Retinal pigment epithelial cell (primary cell): Measurements from ENCODE around the gene TWIST2.

ENCODE experiments used
- DNase-seq: peaks from one replicate; pipeline ENCODE4 v3.0.0-alpha.2; 2010; ENCODE audit warnings: low read depth
- H3K4me3 ChIP-seq: 2 replicates; pipeline ENCODE4 v1.5.1; 2011; ENCODE audit warnings: mild to moderate bottlenecking, low read length, control low read depth, moderate library complexity
- TF ChIP-seq, protein P1 (sequence below): conservative IDR thresholded peaks from 2 replicates; pipeline ENCODE4 v1.5.1; 2011; ENCODE audit warnings: low read depth, low read length, control low read depth, inconsistent platforms

Gene TWIST2

DNA sequence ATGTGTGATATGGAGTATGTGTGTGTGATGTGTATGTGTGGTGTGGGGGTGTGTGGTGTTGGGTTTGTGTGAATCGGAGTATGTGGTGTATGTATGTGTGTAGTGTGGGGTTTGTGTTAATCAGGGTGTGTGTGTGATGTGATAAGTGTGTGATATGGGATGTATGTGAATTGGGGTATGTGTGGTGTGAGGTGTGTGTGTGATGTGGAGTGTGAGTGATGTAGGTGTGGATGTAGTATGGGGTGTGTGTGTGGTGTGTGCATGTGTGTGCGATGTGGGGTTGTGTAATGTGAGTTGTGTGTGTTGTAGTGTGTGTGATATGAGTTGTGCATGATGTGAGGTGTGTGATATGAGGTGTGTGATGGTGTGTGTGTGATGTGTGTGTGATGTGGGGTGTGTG lies 54.4 kb downstream of the TWIST2 start:
- no peak for DNase-seq
- TF ChIP-seq, protein P1, sequence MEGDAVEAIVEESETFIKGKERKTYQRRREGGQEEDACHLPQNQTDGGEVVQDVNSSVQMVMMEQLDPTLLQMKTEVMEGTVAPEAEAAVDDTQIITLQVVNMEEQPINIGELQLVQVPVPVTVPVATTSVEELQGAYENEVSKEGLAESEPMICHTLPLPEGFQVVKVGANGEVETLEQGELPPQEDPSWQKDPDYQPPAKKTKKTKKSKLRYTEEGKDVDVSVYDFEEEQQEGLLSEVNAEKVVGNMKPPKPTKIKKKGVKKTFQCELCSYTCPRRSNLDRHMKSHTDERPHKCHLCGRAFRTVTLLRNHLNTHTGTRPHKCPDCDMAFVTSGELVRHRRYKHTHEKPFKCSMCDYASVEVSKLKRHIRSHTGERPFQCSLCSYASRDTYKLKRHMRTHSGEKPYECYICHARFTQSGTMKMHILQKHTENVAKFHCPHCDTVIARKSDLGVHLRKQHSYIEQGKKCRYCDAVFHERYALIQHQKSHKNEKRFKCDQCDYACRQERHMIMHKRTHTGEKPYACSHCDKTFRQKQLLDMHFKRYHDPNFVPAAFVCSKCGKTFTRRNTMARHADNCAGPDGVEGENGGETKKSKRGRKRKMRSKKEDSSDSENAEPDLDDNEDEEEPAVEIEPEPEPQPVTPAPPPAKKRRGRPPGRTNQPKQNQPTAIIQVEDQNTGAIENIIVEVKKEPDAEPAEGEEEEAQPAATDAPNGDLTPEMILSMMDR: no peak
- H3K4me3 ChIP-seq: no peak overlapping the region

DNA sequence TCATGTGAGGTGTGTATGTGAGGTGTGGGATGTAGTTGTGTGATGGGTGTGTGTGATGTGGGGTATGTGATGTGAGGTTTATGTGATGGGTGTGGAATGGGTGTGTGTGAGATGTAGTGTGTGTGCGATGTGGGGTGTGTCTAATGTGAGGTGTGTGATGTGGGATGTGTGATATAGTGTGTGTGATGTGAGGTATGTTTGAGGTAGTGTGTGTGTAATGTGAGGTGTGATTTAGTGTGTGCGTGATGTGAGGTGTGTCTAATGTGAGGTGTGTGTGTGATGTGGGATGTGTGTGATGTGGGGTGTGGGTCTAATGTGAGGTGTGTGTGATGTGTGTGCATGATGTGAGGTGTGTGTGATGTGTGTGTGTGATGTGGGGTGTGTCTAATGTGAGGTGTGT lies 55.3 kb downstream of the TWIST2 start:
- DNase-seq: no peak
- TF ChIP-seq, protein P1: no peak
- H3K4me3 ChIP-seq: no peak overlapping the region

DNA sequence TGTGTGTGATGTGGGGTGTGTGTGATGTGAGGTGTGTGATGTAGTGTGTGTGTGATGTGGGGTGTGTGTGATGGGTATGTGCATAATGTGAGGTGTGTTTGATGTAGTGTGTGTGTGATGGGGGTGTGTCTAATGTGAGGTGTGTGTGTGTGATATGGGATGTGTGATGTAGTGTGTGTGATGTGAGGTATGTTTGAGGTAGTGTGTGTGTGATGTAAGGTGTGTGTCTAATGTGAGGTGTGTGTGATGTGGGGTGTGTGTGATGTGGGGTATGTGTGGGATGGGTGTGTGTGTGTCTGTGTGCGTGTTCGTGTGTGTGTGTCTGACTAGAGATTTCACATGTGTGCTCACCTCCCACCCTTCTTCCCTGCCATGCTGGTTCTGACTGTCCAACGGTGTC lies 56.3 kb downstream of the TWIST2 start:
- no peak for DNase-seq
- no peak overlapping the region for H3K4me3 ChIP-seq
- TF ChIP-seq, protein P1: no peak

DNA sequence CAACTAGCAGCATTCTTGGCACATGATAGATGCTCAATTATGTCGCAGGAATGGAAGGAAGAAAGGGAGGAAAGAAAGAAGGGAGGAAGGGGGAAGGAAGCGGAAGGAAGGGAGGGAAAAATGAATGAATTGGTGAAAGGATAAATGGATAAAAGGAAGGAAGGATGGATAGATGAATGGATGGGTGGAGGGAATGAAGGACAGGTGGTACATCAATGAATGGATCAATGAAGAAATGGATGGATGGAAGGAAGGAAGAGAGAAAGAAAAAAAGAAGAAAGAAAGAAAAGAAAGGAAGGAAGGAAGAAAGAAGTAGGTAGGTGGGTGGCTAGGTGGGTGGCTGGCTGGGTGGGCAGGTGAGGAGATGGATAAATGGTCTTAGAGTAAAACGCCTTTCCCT lies 56.8 kb downstream of the TWIST2 start:
- no peak overlapping the region for H3K4me3 ChIP-seq
- DNase-seq: no peak
- TF ChIP-seq, protein P1: no peak

DNA sequence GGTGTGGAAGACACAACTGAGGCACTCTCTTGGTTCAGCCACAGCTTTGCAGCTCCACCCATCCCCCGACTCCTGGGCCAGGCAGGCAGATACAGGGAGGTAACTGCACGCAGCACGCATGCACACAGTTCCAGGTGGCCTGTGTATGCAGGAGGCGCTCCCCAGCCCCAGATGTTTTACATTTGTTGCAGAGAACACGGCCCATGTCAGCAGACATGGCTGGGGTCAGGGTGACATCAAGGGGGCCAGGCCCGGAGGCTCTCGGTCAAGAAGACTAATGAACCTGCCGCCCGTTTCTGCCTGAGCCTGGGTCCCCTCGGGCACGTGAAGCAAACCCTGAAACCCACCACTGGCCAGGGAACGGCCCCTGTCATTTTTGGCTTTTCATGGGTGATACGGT lies 57.3 kb downstream of the TWIST2 start:
- no peak for DNase-seq
- TF ChIP-seq, protein P1: no peak
- H3K4me3 ChIP-seq: no peak overlapping the region

DNA sequence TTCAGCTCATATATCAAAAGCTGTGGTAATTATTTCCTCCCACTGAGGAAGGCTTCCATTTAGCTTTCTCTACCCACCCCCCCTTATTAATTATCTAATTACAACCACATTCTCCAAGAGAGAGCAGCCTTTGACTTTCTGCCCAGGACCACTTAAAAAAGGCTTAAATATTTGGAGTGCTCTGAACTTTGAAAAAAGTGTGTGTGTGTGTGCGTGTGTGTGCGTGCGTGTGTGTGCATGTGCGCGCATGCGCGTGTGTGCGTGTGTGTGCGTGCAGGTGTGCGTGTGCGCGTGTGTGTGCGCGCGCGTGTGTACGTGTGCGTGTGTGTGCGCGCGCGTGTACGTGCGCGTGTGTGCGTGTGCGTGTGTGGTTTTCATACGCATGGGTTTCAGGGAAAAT lies 57.8 kb downstream of the TWIST2 start:
- TF ChIP-seq, protein P1: no peak
- H3K4me3 ChIP-seq: no peak overlapping the region
- DNase-seq: no peak

DNA sequence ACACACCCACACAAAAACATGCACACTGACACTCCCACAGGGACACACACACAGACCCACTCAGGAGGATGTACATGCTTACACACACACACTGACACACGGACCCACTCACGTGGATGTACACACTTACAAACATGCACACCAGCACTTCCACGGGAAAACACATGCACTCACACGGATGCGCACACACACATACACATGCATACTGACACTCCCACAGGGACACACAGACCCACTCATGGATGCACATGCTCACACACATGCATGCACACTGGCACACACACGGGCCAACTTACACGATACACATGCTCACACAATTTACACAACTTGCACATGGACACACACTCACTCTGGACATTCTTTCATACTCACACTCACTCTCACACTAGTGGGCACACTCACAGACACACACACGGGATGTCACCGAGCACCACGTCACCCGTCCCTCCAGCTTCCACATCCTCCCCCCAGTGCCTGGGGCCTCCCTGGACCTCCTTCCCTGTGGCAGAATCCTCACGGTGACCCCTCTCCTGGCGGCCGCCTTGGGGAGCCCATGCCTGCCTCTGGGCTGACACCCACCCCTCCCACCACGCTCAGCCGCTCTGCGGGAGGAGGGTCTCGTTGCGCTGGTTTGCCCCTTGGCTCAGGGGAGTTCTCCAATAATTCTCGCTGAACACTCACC lies 58.5 kb downstream of the TWIST2 start:
- DNase-seq: no peak
- H3K4me3 ChIP-seq: no peak overlapping the region
- TF ChIP-seq, protein P1: no peak
